GM12878 (cell line): ENCODE data around the gene NUDT17. TPM values are rescaled to one million over a fixed set of nuclear protein-coding genes. Genes with fewer than 3 reads are reported as not detected.

Experiments
- ATAC-seq: fragments of 200-7000 bp; cut with Tn5 transposase; 3 replicates; pipeline ENCODE4 v1.9.1; 2020; ENCODE audit warnings: mild to moderate bottlenecking, moderate library complexity
- BruUV-seq: library from RNA; stranded (reverse); fragments of 400-500 nt; replicated peaks from 2 replicates; lab custom pipeline; 2021; lab: Mats Ljungman, UMichigan
- CTCF ChIA-PET: fragments of 300-600 bp; sonication (Branson Sonifier 250); formaldehyde crosslinking; extraction: SDS; loops from one replicate; lab custom pipeline; 2021; ENCODE audit warnings: inconsistent platforms; lab: Yijun Ruan, JAX
- POLR2A ChIA-PET: fragments of 350-600 bp; formaldehyde crosslinking; extraction: SDS; loops from one replicate; lab custom pipeline; 2021; ENCODE audit warnings: inconsistent platforms; lab: Charles Lee
- RAD21 ChIA-PET: fragments of 300-600 bp; sonication (Branson Sonifier 250); formaldehyde crosslinking; loops from one replicate; lab custom pipeline; 2023; ENCODE audit warnings: antibody characterized with exemption; ENCODE audit not compliant: unreplicated experiment; lab: Charles Lee
- SMC1A ChIA-PET: fragments of 300-600 bp; sonication (Branson Sonifier 250); formaldehyde crosslinking; loops from one replicate; lab custom pipeline; 2023; ENCODE audit not compliant: unreplicated experiment, uncharacterized antibody; lab: Charles Lee
- DNase-seq: peaks from one replicate; pipeline ENCODE4 v3.0.0-alpha.2; 2011; ENCODE audit warnings: low read depth, low spot score
- FAIRE-seq: peaks from 3 replicates; lab custom pipeline; 2011; peaks lifted over from hg19 to GRCh38; lab: Jason Lieb, UNC
- H2AFZ ChIP-seq: 2 replicates; pipeline ENCODE4 v1.6.0; 2011; ENCODE audit warnings: low read depth, low read length, control low read depth; ENCODE audit not compliant: control insufficient read depth
- H3K27ac ChIP-seq: 2 replicates; pipeline ENCODE4 v1.5.1; 2011; ENCODE audit warnings: control low read depth; ENCODE audit not compliant: control insufficient read depth, insufficient read depth
- H3K27me3 ChIP-seq, 2 experiments: replicated peaks in 1 of 2; 2 replicates each; pipeline versions ENCODE4 v1.6.0 to v1.6.1; 2011; ENCODE audit warnings: low read length in 1 of 2; ENCODE audit not compliant: control insufficient read depth in 2 of 2, insufficient read depth in 2 of 2
- H3K36me3 ChIP-seq, 2 experiments: 2 replicates each; pipeline ENCODE4 v1.5.1; 2011; ENCODE audit warnings: low read length in 1 of 2; ENCODE audit not compliant: control insufficient read depth in 2 of 2, insufficient read depth in 2 of 2
- H3K4me1 ChIP-seq: 2 replicates; pipeline ENCODE4 v1.6.1; 2011; ENCODE audit warnings: mild to moderate bottlenecking, low read length, moderate library complexity, mixed read lengths; ENCODE audit not compliant: control insufficient read depth, insufficient read depth
- H3K4me2 ChIP-seq: 2 replicates; pipeline ENCODE4 v1.6.0; 2011; ENCODE audit warnings: control low read depth; ENCODE audit not compliant: control insufficient read depth, insufficient read depth
- H3K4me3 ChIP-seq: fragments of 200-600 bp; sonication (generic); 2 replicates; pipeline ENCODE4 v1.5.1; 2016
- H3K79me2 ChIP-seq: 2 replicates; pipeline ENCODE4 v1.6.0; 2011; ENCODE audit warnings: low read length; ENCODE audit not compliant: control insufficient read depth, insufficient read depth
- H3K9ac ChIP-seq: 2 replicates; pipeline ENCODE4 v1.8.0; 2011; ENCODE audit warnings: low read length, control low read depth, mixed read lengths; ENCODE audit not compliant: control insufficient read depth, insufficient read depth
- H3K9me3 ChIP-seq: replicated peaks from 3 replicates; pipeline ENCODE4 v1.5.1; 2011; ENCODE audit warnings: mild to moderate bottlenecking, low read length; ENCODE audit not compliant: control insufficient read depth, insufficient read depth
- H4K20me1 ChIP-seq: 2 replicates; pipeline ENCODE4 v1.6.0; 2011; ENCODE audit not compliant: control insufficient read depth, insufficient read depth
- CBFB ChIP-seq: IDR thresholded peaks from 2 replicates; pipeline ENCODE4 v1.6.1; 2016; ENCODE audit warnings: antibody characterized with exemption, low read depth
- CREB1 ChIP-seq: IDR thresholded peaks from 2 replicates; pipeline ENCODE4 v1.6.1; 2012; ENCODE audit warnings: low read depth, mild to moderate bottlenecking, inconsistent platforms
- E2F8 ChIP-seq: fragments of 450-650 bp; IDR thresholded peaks from 2 replicates; pipeline ENCODE4 v1.6.1; 2018; ENCODE audit warnings: mild to moderate bottlenecking, low read depth, moderate library complexity; ENCODE audit not compliant: partially characterized antibody
- EP300 ChIP-seq, 2 experiments: fragments of 150-350 bp in 1 of 2; IDR thresholded peaks; 2 replicates each; pipeline ENCODE4 v1.6.1; 2011 to 2012; ENCODE audit warnings: low read depth in 2 of 2, low read length in 2 of 2, borderline replicate concordance in 1 of 2, improper control_type of control experiment in 1 of 2, inconsistent platforms in 1 of 2; ENCODE audit not compliant: control insufficient read depth in 1 of 2
- ESRRA ChIP-seq: IDR thresholded peaks from 2 replicates; pipeline ENCODE4 v1.6.1; 2012; ENCODE audit warnings: mild to moderate bottlenecking, low read length, improper control_type of control experiment
- KAT2A ChIP-seq: conservative IDR thresholded peaks from 2 replicates; pipeline ENCODE4 v1.6.1; 2011; ENCODE audit warnings: low read depth, low read length; ENCODE audit not compliant: control insufficient read depth
- MTA2 ChIP-seq: fragments of 450-650 bp; IDR thresholded peaks from 2 replicates; pipeline ENCODE4 v1.6.1; 2016; ENCODE audit warnings: low read depth, mild to moderate bottlenecking, moderate library complexity
- MYC ChIP-seq: IDR thresholded peaks from 2 replicates; pipeline ENCODE4 v1.6.1; 2011; ENCODE audit warnings: mild to moderate bottlenecking, low read length, moderate library complexity, inconsistent platforms; ENCODE audit not compliant: insufficient read depth, insufficient replicate concordance, insufficient read length, severe bottlenecking
- NFXL1 ChIP-seq: fragments of 450-650 bp; IDR thresholded peaks from 2 replicates; pipeline ENCODE4 v1.6.1; 2017; ENCODE audit warnings: antibody characterized with exemption, mild to moderate bottlenecking, borderline replicate concordance
- RCOR1 ChIP-seq: conservative IDR thresholded peaks from 2 replicates; pipeline ENCODE4 v1.6.1; 2012; ENCODE audit warnings: low read depth, low read length, improper control_type of control experiment
- ZNF217 ChIP-seq: fragments of 450-650 bp; IDR thresholded peaks from 2 replicates; pipeline ENCODE4 v1.6.1; 2017; ENCODE audit warnings: antibody characterized with exemption, mild to moderate bottlenecking
- WGBS: methylation state at CpG from one replicate; pipeline ENCODE4 v1.1.6; 2016; ENCODE audit warnings: low lambda C conversion rate; ENCODE audit not compliant: insufficient replicate concordance, insufficient coverage; ENCODE audit errors: missing lambda C conversion rate; 5-methylcytosine and 5-hydroxymethylcytosine counted together
- in situ Hi-C: fragments of 300-500 bp; cut with MboI; formaldehyde crosslinking; loops from 9 replicates; pipeline ENCODE4 v1.14.3; 2018; ENCODE audit warnings: mixed read lengths
- intact Hi-C: fragments of 100-400 bp; cut with micrococcal nuclease; formaldehyde crosslinking; loops from one replicate; pipeline ENCODE4 v1.14.2; 2022; ENCODE audit not compliant: unreplicated experiment
- polyA plus RNA-seq, 11 experiments: library from polyadenylated mRNA; depleted of rRNA in 4 of 11; unstranded in 6 of 11; stranded (reverse) in 5 of 11; fragments of >200 nt; fragmentation: Nextera tagmentation in 4 of 11; fragmentation: Illumina TruSeq in 1 of 11; extraction: Ambion mirVana in 4 of 11; extraction: Trizol in 1 of 11; gene quantifications; 1 replicate in 1 of 11; 2 replicates in 10 of 11; pipeline versions ENCODE4 v1.2.1 to v1.2.3, GENCODE V29; 2011 to 2016; ENCODE audit warnings: inconsistent platforms in 2 of 11, missing spikeins in 2 of 11, low read depth in 1 of 11
- total RNA-seq, 4 experiments: library from RNA; depleted of rRNA in 3 of 4; stranded (reverse); fragments of >200 nt in 3 of 4; fragmentation: Illumina TruSeq in 1 of 4; extraction: Trizol in 1 of 4; gene quantifications; 2 replicates each; pipeline versions ENCODE4 v1.2.1 to v1.2.3, GENCODE V29; 2013 to 2021
- TF ChIP-seq, protein P1 (sequence below), 3 experiments: IDR thresholded peaks in 2 of 3; conservative IDR thresholded peaks in 1 of 3; 2 replicates each; pipeline ENCODE4 v1.5.1; 2011; ENCODE audit warnings: low read depth in 3 of 3, low read length in 3 of 3, mild to moderate bottlenecking in 3 of 3, control low read depth in 2 of 3, moderate library complexity in 2 of 3, inconsistent platforms in 1 of 3, mixed read lengths in 1 of 3; ENCODE audit not compliant: control insufficient read depth in 2 of 3, insufficient read depth in 1 of 3; ENCODE audit errors: extremely low read depth in 1 of 3
- TF ChIP-seq, protein P2 (sequence below): IDR thresholded peaks from 2 replicates; pipeline ENCODE4 v1.6.1; 2011; ENCODE audit warnings: low read depth, low read length, improper control_type of control experiment, borderline replicate concordance
- TF ChIP-seq, protein P3 (sequence below): IDR thresholded peaks from 2 replicates; pipeline ENCODE4 v1.6.1; 2012; ENCODE audit warnings: low read depth, low read length, improper control_type of control experiment
- TF ChIP-seq, protein P4 (sequence below): IDR thresholded peaks from 2 replicates; pipeline ENCODE4 v1.6.1; 2011; ENCODE audit warnings: borderline replicate concordance, low read depth, mild to moderate bottlenecking, moderate library complexity, mixed read lengths, low read length; ENCODE audit not compliant: insufficient read depth; ENCODE audit errors: extremely low read length

Gene NUDT17
- total and polyA plus RNA-seq, 10 of the 15 experiments (the other 5 are each of a cell fraction or from before 2014, with no cell fraction given) = 1.2 to 4.7 (median 4.0) TPM

GRCh38 chr1:145886816-145887215 is 41.4 kb downstream of the NUDT17 start:
- H3K9ac ChIP-seq = no peak overlapping the region
- H3K27me3 ChIP-seq = peaks cover 2 to 7% of the 10 kb centered on the region in 2 experiments; a peak in 2 of 4 replicates
- H3K9me3 ChIP-seq = no peaks in the 10 kb centered on the region
- BruUV-seq = no TSS peak
- no peak for ATAC-seq
- H3K4me3 ChIP-seq = no peak overlapping the region
- in situ Hi-C loops = no loop called here
- H3K36me3 ChIP-seq = no peaks in the 10 kb centered on the region
- H3K27ac ChIP-seq = no peak overlapping the region
- ChIA-PET SMC1A (no interaction called here), RAD21 (interaction anchor here (0.6 kb wide), 1 partner anchor 26 kb away, joined by 3 read pairs; no protein-coding TSS in a partner anchor), CTCF (interaction anchor here (0.6 to 2.7 kb wide), 5 partner anchors 23 to 45 kb away, joined by 3 to 9 read pairs (median 6); partner anchors contain the start of genes ITGA10, NUDT17 and PIAS3), POLR2A (interaction anchor here (0.6 kb wide), 1 partner anchor 179 kb away, joined by 3 read pairs; the partner anchor contains the start of gene PDZK1)
- FAIRE-seq = no peak
- H4K20me1 ChIP-seq = no peaks in the 10 kb centered on the region
- no peak for DNase-seq
- WGBS = 68% methylated on average over 8 of the region's 8 CpGs
- TF ChIP-seq, protein P1, sequence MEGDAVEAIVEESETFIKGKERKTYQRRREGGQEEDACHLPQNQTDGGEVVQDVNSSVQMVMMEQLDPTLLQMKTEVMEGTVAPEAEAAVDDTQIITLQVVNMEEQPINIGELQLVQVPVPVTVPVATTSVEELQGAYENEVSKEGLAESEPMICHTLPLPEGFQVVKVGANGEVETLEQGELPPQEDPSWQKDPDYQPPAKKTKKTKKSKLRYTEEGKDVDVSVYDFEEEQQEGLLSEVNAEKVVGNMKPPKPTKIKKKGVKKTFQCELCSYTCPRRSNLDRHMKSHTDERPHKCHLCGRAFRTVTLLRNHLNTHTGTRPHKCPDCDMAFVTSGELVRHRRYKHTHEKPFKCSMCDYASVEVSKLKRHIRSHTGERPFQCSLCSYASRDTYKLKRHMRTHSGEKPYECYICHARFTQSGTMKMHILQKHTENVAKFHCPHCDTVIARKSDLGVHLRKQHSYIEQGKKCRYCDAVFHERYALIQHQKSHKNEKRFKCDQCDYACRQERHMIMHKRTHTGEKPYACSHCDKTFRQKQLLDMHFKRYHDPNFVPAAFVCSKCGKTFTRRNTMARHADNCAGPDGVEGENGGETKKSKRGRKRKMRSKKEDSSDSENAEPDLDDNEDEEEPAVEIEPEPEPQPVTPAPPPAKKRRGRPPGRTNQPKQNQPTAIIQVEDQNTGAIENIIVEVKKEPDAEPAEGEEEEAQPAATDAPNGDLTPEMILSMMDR (IDR thresholded peaks at IDR 0.05 in 2 of 3, conservative IDR thresholded peaks at IDR 0.05 in 1 of 3; ENCODE audit: control insufficient read depth in 2 of 3, extremely low read depth in 1 of 3, insufficient read depth in 1 of 3, low read depth in 3 of 3, low read length in 3 of 3) = no peak
- TF ChIP-seq ESRRA (no peak), MYC (no peak), KAT2A (no peak), E2F8 (no peak), EP300 (IDR thresholded peaks at IDR 0.05; ENCODE audit: borderline replicate concordance in 1 of 2, control insufficient read depth in 1 of 2, low read depth in 2 of 2, low read length in 2 of 2) (no peak), ZNF217 (no peak), RCOR1 (no peak), CBFB (no peak), CREB1 (no peak), NFXL1 (no peak), MTA2 (no peak)
- TF ChIP-seq, protein P2, sequence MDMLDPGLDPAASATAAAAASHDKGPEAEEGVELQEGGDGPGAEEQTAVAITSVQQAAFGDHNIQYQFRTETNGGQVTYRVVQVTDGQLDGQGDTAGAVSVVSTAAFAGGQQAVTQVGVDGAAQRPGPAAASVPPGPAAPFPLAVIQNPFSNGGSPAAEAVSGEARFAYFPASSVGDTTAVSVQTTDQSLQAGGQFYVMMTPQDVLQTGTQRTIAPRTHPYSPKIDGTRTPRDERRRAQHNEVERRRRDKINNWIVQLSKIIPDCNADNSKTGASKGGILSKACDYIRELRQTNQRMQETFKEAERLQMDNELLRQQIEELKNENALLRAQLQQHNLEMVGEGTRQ = no peak
- TF ChIP-seq, protein P3, sequence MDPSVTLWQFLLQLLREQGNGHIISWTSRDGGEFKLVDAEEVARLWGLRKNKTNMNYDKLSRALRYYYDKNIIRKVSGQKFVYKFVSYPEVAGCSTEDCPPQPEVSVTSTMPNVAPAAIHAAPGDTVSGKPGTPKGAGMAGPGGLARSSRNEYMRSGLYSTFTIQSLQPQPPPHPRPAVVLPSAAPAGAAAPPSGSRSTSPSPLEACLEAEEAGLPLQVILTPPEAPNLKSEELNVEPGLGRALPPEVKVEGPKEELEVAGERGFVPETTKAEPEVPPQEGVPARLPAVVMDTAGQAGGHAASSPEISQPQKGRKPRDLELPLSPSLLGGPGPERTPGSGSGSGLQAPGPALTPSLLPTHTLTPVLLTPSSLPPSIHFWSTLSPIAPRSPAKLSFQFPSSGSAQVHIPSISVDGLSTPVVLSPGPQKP = no peak
- TF ChIP-seq, protein P4, sequence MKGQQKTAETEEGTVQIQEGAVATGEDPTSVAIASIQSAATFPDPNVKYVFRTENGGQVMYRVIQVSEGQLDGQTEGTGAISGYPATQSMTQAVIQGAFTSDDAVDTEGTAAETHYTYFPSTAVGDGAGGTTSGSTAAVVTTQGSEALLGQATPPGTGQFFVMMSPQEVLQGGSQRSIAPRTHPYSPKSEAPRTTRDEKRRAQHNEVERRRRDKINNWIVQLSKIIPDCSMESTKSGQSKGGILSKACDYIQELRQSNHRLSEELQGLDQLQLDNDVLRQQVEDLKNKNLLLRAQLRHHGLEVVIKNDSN = no peak
- TF ChIP-seq, all 136 proteins: peak for 0
- no peaks in the 10 kb centered on the region for H3K4me1 ChIP-seq
- H3K4me2 ChIP-seq = no peak overlapping the region
- H2AFZ ChIP-seq = no peak overlapping the region
- no peaks in the 10 kb centered on the region for H3K79me2 ChIP-seq
- intact Hi-C loops = no loop called here
